Activated T-helper 9 cell treated with anti-CD3 and anti-CD28 coated beads, Interleukin-2, amount 50 U/mL, for 16 hours (primary cell): ENCODE measurements around the gene PUS7L.
"Not testable (repeated sequence)": the region's sequence is repeated elsewhere in the genome, so short reads cannot be mapped to it uniquely, and the experiment has no call there.

ENCODE experiments used
- DNase-seq: peaks from one replicate; pipeline ENCODE4 v3.0.0-alpha.2; 2020; ENCODE audit warnings: low read depth

Gene PUS7L

DNA sequence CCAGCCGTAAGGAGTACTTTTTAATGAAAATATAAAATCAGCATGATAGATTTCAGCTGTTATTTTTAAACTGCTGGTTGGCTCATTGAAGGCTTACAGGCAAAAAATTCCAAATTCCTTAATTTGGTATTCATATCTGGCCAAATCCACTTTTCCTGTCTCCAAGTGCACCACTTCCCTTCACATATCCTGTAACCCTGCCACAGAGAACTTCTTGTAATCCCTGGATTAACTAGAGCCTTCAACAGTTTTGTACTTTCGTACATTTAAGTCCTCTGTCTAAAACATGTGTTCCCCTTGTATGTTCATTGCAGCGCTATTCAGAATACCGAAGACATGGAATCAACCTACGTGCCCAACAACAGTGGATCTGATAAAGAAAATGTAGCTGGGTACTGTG lies 9.6 kb downstream of the PUS7L start:
- DNase-seq: no peak

- DNase-seq: no peak
Measured at GRCh38 chr12:43744826-43745225, 13.8 kb downstream of the PUS7L start.

DNA sequence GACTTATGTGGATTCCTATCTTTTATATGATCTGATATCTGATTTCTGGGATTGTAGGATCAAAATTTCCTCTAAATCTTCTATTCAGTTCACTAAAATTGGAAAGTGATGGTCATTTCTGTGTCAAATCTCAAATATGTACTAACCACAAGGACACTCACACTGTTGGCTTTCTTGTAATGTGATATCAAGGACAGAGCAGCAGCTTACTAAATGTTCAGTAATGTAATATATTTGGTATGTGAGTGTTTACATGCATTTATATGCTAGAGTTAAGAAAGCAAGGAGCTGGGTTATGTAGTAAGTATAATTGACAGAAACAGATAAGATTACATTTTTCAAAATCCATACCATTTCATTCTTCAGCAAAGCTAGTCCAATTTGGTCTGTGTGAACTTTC lies 16.5 kb downstream of the PUS7L start:
- no peak for DNase-seq

- DNase-seq: no peak
Measured at GRCh38 chr12:43740511-43741100, 18.0 kb downstream of the PUS7L start.

GRCh38 chr12:43737646-43738045 lies 20.9 kb downstream of the PUS7L start:
- no peak for DNase-seq

DNA sequence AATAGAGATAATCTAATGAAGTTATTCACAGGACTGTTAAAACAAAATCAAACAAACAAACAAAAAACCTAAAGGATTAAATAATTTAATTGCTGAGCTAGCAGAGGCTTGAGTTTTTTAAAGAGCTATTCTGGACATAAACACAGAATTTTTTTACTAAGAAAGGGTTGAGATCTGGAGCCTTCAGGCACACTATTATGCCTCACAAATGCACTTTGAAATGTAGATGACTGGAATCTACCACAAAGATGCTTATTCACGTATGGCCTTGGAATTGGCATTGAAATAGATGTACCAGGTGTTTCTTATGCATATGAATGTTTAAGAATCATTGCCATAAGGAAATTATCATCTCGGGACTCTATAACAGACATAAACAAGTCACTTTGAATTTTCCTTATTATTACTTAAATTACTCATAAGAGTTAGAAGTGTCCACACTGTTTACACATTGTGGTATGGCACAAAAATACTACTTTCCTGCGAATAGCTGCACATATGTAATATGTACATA lies 21.6 kb downstream of the PUS7L start:
- no peak for DNase-seq

GRCh38 chr12:43733687-43734086 lies 24.9 kb downstream of the PUS7L start:
- no peak for DNase-seq

GRCh38 chr12:43730283-43730682 lies 28.3 kb downstream of the PUS7L start:
- no peak for DNase-seq

- no peak for DNase-seq
Measured at GRCh38 chr12:43728698-43729097, 29.9 kb downstream of the PUS7L start.

- no peak for DNase-seq
Measured at GRCh38 chr12:43728117-43728516, 30.5 kb downstream of the PUS7L start.

- DNase-seq: no peak
Measured at GRCh38 chr12:43723134-43723533, 35.5 kb downstream of the PUS7L start.

GRCh38 chr12:43722621-43723020 lies 36.0 kb downstream of the PUS7L start:
- no peak for DNase-seq

DNA sequence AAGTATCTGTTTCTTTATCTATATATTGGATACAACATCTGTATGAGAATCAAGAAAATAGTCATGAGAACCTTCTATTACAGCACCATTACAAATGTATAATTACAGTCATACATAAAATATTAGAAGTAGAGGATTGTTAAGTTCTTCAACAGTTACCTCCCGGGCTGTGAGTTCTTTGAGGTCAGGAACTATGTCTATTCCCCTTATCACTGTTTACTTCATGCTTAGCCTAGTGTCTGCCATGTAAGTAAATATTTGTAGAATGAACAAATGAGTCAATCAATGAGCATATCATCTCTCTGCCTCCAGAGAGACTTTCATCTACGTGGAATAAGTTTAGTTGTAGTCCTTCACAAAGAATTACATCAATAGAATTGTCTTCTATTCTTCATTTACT lies 47.2 kb downstream of the PUS7L start:
- DNase-seq: no peak

DNA sequence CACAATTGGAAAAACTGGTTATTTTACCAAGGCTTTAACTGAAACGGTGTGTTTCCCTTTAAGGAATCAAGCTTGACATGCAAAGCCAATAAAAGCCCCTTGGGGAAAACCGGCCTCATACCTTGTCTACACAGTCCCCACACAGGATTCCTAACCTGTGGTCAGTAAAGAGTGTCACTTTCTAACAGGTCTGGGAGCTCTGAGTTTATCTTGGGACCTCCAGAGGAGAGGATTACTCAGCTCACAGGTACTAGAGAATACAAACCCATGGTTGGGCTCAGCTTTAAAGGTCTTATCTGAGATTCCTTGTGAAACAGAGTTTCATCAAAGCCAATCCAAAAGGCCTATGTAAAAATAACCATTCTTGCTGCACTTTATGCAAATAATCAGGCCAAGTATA lies 54.8 kb downstream of the PUS7L start:
- not testable (repeated sequence) for DNase-seq

GRCh38 chr12:43701194-43701593 lies 57.4 kb downstream of the PUS7L start:
- DNase-seq: not testable (repeated sequence)

GRCh38 chr12:43696154-43696553 lies 62.4 kb downstream of the PUS7L start:
- no peak for DNase-seq

GRCh38 chr12:43694879-43695278 lies 63.7 kb downstream of the PUS7L start:
- no peak for DNase-seq

GRCh38 chr12:43692064-43692463 lies 66.5 kb downstream of the PUS7L start:
- DNase-seq: no peak

DNA sequence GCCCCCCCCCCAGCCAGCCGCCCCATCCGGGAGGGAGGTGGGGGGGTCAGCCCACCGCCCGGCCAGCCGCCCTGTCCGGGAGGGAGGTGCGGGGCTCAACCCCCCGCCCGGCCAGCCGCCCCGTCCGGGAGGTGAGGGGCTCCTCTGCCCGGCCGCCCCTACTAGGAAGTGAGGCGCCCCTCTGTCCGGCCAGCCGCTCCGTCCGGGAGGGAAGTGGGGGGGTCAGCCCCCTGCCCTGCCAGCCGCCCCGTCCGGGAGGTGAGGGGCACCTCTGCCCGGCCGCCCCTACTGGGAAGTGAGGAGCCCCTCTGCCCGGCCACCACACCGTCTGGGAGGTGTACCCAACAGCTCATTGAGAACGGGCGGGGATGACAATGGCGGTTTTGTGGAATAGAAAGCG lies 73.1 kb downstream of the PUS7L start:
- DNase-seq: not testable (repeated sequence)

DNA sequence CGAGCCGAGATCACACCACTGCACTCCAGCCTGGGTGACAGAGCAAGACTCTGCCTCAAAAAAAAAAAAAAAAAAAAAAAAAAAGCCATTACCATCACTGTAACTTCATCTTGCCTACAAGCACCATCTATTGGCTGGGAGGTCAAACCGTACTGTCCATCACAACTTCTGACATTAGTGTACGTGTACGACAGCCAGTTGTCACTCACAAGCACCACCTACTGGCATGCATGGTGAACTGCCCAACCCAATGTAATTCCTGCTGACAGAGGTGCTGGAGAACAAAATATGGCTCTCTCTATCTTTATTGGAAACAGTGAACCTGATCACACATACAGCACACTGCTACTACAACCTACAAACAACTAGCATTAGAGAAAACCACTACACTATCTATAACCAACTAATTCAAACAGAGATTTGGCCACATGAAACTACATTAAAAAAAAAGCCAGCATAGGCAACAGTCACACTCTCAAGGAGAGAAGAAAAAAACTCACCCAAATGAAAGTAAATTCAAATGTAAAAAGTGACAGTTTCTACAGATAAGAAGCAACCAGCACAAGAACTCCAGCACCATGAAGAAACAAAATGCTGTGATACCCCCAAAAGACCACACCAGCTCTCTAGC lies 82.3 kb downstream of the PUS7L start:
- DNase-seq: no peak

DNA sequence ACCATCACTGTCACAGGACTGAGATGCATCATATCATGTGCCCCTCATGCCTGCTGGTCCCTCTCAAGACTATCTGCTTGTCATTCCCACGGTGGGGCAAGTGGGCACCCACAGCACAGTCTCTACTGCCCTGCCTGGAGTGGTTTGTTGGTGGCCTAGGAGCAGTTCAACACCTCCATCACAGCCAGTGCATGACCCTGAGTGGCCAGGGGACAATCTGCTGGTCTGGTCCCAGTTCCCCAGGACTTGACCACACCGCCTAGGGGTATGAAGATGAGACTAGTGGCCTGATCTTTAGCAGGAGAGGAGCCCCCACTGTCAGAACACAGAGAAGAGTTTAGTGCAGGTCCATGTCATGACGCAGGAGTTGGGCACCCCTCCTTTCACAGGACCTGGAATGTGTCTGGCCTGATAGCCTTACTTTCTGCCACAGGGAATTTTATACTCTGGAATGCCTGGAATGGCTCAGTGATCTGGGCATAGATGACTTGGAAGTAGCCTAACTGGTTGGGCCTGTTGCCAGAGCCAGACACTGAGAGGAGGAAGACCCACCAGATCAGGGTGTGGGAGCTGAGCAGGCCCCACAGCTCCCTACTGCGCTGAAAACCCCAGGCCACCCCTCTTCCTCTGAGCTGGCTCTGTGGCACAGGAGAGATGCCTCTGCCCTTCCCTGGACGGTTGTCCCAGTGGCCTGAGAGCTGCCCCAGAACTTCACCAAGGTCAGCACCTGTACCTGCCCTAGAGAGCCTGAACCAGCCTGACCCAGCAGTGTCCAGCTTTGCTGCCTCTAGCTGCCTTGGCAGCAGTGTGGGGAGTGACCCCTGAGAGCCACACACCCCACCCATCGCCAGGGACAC lies 83.3 kb downstream of the PUS7L start:
- DNase-seq: no peak

DNA sequence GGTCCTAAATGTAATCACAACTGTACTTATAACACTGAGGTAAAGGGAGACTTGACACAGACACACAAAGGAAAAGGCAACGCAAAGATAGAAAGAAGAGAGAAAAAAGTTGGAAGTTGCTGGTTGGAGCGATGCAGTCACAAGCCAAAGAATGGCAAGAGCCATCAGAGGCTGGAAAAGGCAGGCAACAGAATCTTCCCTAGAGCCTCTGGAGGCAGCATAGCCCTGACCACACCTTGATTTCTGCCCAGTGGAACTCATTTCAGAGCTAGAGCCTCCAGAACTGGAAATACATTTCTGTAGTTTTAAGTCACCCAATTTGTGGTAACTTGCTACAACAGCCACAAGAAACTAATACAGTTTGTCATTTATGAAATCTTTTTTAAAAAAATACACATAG lies 89.2 kb downstream of the PUS7L start:
- DNase-seq: no peak
